Dermis blood vessel endothelial cell (primary cell): Measurements from ENCODE around the gene LRP1. TPM values are rescaled to one million over a fixed set of nuclear protein-coding genes. Genes with fewer than 3 reads are reported as not detected.

Source experiments
- DNase-seq: peaks from one replicate; pipeline ENCODE4 v3.0.0; 2010
- total RNA-seq: library from RNA; depleted of rRNA; stranded (reverse); fragments of >200 nt; gene quantifications from 2 replicates; pipeline ENCODE4 v1.2.3, GENCODE V29; 2014

The LRP1 gene
- total RNA-seq, 1 donor from 2014 or later: 3.2 TPM

GRCh38 chr12:57138526-57139272 lies 10.4 kb downstream of the LRP1 start:
- DNase-seq: no peak

DNA sequence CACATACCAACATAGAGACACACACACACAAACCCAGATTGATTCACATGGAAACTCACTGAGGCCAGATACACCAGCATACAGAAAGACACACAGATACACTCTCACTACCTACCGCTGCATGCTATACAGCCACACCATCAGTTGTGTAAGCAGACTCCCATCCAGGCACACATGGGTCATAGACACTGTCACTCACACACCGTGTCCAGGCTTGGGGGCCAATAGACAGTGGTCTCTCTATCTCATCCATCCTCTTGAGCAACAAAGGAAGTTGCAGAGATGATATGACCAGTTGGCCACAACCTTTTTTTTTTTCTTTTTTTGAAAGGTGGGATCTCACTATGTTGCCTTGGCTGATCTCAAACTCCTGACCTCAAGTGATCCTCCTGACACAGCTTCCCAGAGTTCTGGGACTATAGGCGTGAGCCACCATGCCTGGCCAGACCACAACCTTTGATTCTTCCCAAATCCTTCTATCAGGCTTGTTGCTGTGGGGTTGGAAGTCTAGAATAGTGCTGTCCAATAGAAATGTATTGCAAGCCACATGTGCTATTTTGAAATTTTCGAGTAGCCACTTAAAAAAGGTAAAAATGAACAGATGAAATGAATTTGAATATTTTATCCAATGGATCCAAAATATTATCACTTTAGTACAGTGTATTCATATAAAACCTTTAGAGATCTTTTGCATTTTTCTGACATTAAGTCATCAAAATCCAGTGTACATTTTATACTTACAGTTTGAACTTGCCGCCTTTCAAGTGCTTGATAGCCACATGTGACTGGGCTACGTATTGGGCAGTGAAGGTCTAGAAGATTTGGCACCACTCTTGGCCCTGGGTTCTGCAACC lies 11.7 kb downstream of the LRP1 start:
- no peak for DNase-seq

DNA sequence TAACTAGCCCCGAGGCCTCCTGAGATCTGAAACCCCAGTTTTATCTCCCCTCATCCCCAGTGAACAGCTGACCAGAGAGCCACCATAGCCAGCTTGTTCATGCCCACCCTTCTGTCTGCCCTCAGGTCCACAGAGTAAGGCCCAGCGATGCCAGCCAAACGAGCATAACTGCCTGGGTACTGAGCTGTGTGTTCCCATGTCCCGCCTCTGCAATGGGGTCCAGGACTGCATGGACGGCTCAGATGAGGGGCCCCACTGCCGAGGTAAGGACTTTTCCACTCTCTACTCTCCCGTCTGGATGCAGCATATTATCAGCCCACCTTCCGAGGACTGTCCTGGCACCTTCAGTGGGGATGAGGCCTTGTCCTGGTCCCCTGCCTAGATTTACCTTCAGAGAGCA lies 13.0 kb downstream of the LRP1 start:
- no peak for DNase-seq

DNA sequence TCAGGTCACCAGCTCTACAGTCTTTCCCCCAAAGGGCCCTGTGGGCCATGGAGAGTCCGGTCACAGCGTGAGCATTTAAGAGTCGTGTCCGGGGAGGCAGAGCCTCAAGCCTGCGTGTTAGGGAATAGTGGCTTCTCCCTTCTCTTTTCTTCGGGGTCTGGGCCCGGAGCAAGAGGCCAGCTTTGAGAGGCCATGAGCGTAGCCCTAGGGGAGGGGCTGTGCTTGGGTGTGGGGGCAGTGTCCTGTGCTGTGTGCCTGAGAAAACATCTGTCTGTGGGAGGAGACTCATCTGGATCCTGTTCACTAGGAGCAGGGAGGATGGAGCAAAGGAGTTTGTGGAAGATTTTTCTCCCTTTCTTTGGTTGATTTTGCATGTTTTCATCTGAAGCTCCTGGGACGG lies 13.8 kb downstream of the LRP1 start:
- DNase-seq: no peak

DNA sequence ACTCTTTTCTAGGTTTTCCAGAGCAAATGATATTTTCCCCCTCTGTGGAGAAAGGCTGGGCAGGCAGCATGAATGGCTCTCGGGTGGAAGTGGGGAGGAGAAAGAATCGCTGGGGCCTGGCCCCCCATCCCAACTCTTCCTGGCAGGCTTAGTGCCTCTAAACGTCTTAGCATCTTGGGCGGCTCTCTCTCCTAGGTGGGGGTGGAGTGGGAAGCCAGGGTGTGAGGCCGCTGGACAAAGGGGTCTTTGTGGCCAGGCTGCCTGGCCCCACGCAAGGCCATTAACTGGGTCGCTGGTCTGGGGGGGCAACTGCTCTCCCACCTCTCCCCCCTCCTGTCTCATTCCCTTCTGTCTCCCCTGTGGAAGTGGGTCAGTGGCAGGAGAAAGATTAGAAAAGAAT lies 14.4 kb downstream of the LRP1 start:
- no peak for DNase-seq

DNA sequence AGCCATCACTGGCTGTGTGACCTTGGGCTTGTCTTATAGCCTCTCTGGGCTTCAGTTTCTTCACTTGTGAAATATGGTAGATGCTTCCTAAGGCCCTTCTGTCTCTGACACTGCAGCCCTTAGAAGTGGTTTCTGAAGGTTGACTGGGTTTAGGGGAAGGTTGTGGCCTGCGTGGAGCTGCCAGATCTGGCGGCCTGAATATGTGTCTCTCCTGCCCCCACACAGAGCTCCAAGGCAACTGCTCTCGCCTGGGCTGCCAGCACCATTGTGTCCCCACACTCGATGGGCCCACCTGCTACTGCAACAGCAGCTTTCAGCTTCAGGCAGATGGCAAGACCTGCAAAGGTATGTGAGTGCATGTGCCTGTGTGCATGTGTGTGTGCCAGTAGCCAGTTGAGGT lies 15.2 kb downstream of the LRP1 start:
- DNase-seq: no peak

- no peak for DNase-seq
These were observed 17.3 kb downstream of the LRP1 start for GRCh38 chr12:57145460-57146059.

DNA sequence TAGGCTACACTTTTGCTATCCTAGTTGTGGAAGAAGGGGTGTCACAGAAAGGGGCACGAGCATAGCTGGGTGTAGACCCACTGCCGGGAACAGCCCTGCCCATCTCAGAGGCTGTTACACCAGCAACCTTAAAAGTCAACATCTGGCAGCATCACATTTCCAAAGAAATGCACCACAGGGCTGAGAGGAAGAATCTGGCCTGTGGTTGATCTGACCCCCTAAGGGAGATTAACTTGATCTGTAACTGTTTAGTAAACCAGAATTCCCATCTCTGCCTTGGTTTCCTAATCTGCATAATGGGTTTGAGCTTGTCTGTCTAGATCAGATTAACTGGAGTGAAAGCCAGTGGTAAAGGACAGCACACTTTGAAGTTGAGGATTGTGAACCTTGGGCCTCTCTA lies 17.8 kb downstream of the LRP1 start:
- no peak for DNase-seq

DNA sequence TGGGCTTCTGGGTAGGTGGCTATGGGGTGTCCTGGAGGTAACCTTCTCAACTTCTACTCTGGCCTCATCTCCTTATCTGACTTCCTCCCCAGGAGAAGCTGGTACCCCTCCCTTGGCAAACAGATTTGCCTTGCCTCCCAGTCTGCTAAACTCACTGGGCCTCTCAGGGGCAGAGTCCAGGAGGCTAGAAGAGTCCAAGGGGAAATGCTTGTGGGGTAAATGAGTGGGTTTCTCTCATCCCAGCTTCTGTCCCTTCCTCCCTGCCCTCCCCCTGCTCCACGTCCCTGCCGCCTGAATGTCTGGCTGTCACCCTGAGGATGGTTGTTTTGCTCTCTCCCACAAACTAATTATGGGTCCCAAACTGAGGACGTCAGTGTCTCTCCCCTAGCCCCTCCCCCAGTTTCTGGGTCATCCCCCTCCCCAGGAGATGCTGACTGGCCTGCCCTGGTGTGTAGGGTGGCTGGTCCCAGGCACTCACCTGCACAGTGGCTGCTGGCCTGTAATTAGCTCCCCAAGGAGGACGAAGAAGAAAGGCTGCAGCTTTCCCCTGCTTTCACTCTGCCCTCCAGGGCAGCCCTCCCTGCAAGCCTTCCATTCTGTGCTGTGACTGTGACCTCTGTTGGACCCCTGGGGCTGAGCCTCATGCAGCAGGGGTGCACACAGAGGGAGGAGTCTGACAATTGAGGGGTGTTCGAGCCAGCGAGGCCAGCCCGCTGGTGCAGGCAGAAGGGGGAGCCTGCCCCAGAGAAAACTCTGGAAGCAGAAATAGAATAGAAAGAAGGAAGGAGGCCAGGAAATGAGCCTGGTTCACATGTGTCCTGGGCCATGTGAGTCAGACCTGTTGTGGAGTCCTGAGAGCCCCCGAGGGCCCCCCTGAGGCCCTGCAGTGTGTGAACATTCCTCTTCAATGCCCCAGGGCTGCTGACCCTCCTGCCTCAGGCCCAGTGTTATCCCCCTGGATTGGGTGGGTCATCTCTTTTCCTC lies 19.0 kb downstream of the LRP1 start, which contains the start of gene LRP1-AS:
TSS of gene LRP1-AS (minus strand) at position 659 of the 984 bp plus-strand sequence.
- DNase-seq: no peak

- no peak for DNase-seq
These were observed 20.4 kb downstream of the LRP1 start for GRCh38 chr12:57148469-57149244.

GRCh38 chr12:57149245-57149900 lies 21.1 kb downstream of the LRP1 start:
- DNase-seq: no peak

DNA sequence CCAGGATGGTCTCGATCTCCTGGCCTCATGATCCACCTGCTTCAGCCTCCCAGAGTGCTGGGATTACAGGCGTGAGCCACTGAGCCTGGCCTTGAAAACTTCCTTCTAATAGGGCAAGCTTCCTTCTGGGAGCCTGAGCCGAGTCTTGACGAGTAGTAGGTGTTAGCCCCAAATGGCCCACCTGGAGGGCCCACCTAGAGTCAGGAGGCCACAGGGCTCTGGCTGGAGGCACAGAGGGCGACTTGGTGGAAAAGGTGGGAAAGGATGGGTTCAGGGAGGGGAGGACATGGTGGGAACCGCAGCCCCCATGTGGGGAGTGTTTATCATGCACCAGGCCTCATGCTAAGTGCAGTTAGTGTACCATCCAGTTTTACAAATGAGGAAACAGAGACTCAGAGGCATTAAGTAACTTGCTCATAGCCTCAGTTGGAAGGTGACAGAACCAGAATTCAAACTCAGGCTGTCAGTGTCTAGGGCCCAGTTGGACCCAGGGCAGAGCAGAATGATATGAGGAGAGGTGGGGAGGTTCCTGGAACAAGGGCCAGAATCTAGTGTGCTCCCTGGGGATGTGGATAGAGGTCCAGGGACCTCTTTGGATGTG lies 22.2 kb downstream of the LRP1 start:
- DNase-seq: no peak

DNA sequence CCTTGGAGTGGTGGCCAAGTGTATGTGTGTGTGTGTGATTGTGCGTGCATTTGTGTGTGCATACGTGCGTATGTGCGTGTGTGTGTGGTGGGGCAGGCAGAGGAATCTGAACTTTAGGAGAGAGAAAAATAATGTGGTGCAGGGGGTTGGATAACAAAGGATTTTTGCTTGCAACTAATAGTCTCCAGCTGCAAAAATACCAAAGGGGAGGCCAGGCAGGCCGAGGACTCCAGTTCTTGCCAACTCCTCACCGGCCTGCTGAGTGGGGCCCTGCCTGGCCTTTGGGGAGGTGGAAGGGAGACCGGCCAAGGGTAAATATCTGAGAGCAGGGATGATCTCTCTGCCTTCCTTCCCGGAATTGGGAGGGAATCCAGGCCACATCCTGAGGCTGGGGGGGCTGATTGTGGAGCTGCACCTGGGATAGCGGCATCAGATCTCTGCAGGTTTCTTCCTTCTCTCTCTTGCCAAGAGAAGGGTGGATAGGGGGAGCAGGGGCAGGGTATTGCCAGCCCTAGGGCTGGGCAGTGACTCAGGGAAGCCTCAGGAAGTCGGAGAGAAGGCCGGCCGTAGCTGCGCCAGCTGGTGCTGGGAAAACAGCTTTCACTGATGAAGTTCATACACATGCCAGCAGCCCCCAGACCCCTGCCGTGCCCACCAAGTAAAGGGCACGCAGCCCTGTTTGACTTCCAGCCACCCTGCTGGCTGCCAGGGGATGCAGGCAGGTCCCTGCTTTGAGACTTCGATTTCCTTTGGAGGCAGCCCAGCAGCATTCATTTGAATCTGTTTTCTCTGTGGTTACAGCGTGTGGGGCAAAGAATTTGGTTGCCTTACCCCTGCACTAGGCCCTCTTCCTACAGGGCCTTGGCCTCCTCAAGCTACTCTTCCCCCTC lies 23.7 kb downstream of the LRP1 start:
- DNase-seq: peak; percentile 44

- peak; percentile 19 for DNase-seq
These were observed 24.4 kb downstream of the LRP1 start for GRCh38 chr12:57152639-57153038.

GRCh38 chr12:57153415-57153997 lies 25.2 kb downstream of the LRP1 start:
- DNase-seq: no peak

GRCh38 chr12:57154076-57154475 lies 25.8 kb downstream of the LRP1 start:
- no peak for DNase-seq

GRCh38 chr12:57154804-57155434 lies 26.6 kb downstream of the LRP1 start:
- DNase-seq: no peak

DNA sequence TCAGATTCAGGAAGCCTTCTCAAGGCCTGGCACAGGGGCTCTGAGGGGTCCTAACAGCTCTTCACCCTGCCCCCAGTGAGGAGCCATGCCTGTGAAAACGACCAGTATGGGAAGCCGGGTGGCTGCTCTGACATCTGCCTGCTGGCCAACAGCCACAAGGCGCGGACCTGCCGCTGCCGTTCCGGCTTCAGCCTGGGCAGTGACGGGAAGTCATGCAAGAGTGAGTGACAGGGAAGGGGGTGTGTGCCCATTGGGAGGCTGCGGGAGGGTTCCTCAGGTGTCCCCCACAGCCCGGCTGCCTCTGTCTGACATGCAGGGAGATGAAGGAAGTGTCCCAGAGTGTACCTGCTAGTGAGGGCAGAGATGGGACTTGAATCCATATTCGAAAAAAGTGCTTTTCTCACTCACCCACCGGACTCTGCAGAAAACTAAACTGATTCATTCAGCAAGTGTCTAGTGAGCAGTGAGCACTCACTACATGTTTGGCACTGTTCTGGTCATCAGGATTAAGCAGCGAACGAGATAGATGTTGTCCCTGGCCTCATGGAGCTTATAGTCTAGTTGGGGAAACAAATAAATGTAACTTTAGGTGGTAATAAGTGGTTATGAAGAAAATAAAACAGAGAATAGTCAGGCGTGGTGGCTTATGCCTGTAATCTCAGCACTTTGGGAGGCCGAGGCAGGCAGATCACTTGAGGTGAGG lies 28.6 kb downstream of the LRP1 start:
- DNase-seq: no peak
